WERI-Rb-1 (cell line): ENCODE results near the gene RPL39L.

Experiments
- DNase-seq: peaks from one replicate; pipeline ENCODE4 v3.0.0-alpha.2; 2020
- H3K27ac ChIP-seq: fragments of 250-450 bp; sonication (Bioruptor Pico); 2 replicates; pipeline ENCODE4 v1.5.1; 2020; ENCODE audit warnings: mild to moderate bottlenecking, moderate library complexity
- H3K27me3 ChIP-seq: fragments of 250-450 bp; sonication (Bioruptor Pico); 2 replicates; pipeline ENCODE4 v1.5.1; 2021; ENCODE audit warnings: mild to moderate bottlenecking, low read depth, moderate library complexity; ENCODE audit not compliant: insufficient read depth, severe bottlenecking
- H3K36me3 ChIP-seq: fragments of 250-450 bp; sonication (Bioruptor Pico); 2 replicates; pipeline ENCODE4 v1.5.1; 2020; ENCODE audit warnings: mild to moderate bottlenecking, moderate library complexity
- H3K4me3 ChIP-seq: 2 replicates; pipeline ENCODE4 v1.5.1; 2011; ENCODE audit warnings: low read depth, mild to moderate bottlenecking, control low read depth, low read length
- H3K9me3 ChIP-seq: fragments of 250-450 bp; sonication (Bioruptor Pico); 2 replicates; pipeline ENCODE4 v1.5.1; 2021; ENCODE audit warnings: mild to moderate bottlenecking, moderate library complexity; ENCODE audit not compliant: severe bottlenecking
- TF ChIP-seq, protein P1 (sequence below): IDR thresholded peaks from 2 replicates; pipeline ENCODE4 v1.5.1; 2011; ENCODE audit warnings: low read depth, mild to moderate bottlenecking, control low read depth, inconsistent platforms, low read length

RPL39L gene

DNA sequence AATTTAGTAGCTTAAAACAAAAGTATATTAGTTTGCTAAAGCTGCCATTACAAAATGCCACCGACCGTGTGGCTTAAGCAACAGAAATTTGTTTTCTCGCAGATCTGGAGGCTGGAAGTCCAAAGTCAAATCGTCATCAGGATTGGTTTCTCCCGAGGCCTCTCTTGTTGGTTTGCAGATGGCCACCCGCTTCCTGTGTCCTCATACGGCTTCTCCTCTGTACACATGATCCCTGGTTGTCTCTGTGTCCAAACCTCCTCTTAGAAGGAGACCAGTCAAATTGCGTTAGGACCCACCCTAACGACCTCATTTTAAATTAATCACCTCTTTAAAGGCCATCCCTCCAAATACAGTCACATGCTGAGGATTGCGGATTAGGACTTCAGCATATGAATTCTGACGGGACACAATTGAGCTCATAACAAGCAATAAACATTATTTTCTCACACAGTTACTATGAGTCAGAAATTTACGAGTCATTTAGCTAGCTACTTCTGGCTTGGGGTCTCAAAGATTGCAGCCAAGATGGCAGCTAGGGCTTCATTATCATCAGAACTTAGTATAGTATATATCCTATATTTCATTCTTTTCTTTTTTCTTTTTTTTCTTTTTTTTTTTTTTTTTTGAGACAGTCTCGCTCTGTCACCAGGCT is 58.4 kb downstream of the RPL39L start:
- no peaks in the 10 kb centered on the region for H3K9me3 ChIP-seq
- no peak for DNase-seq
- H3K4me3 ChIP-seq = no peak overlapping the region
- TF ChIP-seq, protein P1, sequence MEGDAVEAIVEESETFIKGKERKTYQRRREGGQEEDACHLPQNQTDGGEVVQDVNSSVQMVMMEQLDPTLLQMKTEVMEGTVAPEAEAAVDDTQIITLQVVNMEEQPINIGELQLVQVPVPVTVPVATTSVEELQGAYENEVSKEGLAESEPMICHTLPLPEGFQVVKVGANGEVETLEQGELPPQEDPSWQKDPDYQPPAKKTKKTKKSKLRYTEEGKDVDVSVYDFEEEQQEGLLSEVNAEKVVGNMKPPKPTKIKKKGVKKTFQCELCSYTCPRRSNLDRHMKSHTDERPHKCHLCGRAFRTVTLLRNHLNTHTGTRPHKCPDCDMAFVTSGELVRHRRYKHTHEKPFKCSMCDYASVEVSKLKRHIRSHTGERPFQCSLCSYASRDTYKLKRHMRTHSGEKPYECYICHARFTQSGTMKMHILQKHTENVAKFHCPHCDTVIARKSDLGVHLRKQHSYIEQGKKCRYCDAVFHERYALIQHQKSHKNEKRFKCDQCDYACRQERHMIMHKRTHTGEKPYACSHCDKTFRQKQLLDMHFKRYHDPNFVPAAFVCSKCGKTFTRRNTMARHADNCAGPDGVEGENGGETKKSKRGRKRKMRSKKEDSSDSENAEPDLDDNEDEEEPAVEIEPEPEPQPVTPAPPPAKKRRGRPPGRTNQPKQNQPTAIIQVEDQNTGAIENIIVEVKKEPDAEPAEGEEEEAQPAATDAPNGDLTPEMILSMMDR = no peak
- no peak overlapping the region for H3K27ac ChIP-seq
- H3K27me3 ChIP-seq = no peaks in the 10 kb centered on the region
- H3K36me3 ChIP-seq = peaks cover 8% of the 10 kb centered on the region

DNA sequence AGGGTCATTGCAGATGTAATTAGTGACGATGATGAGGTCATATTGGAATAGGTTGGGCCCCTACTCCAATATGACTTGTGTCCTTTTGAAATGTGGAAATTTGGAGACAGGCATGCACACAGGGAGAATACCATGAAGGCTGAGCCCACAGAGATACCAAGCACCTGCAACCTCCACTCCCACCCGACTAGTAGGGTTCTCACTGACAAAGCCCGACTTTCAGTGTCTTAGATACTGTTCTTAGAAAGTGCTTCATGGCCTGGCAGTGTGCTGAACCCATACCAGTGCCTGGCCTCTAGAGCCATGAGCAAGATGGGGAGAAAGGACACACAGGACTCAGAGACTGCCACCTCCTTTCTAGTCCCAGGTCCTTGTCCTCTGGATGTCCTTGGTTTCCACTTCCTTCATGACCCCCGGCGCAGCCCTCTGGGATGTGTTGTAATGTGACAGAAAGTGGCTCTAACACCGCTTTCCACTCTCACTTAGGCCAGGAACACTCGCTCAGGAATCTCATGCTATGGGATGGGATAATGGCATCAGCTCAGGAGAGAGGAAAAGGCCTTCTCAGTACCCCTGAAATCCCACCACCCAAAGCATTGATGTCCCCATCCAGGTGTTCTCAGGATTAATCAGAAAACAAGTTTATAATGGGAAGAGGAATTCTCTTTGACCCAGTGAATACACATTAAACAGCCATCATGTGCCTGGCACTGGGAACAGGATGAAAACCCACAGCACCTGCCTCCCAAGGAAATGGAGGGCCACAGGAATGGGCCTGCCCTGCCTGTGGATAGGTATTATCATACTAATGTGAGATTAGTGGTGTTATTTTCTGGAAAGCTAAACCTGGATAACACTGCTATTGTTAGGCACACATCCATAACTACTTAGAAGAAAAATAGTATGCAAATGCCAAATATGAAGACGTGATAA is 59.9 kb downstream of the RPL39L start:
- TF ChIP-seq, protein P1 = no peak
- H3K27me3 ChIP-seq = no peaks in the 10 kb centered on the region
- no peak overlapping the region for H3K27ac ChIP-seq
- H3K36me3 ChIP-seq = peaks cover 18% of the 10 kb centered on the region
- no peaks in the 10 kb centered on the region for H3K9me3 ChIP-seq
- no peak for DNase-seq
- no peak overlapping the region for H3K4me3 ChIP-seq

DNA sequence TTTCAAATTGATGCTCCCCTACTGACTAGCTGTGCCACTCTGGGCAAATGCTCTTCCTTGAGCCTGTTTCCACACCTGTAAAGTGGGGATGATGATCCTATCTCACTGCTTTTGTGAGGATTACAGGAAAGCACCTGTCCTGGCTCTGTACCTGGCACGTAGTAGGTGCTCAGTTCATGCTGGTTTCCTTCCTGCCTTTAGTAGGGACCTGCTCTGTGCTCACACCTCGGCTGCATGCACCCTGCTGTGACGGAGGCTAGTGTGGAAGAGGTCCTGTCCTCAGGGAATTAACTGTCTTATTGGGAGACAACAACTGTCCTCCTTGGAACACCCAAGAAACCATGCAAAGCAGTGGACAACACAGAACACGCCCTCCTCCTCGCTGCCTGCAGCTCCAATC is 61.8 kb downstream of the RPL39L start:
- TF ChIP-seq, protein P1 = no peak
- no peak overlapping the region for H3K27ac ChIP-seq
- H3K27me3 ChIP-seq = no peaks in the 10 kb centered on the region
- H3K9me3 ChIP-seq = no peaks in the 10 kb centered on the region
- peaks cover 18% of the 10 kb centered on the region for H3K36me3 ChIP-seq
- H3K4me3 ChIP-seq = no peak overlapping the region
- DNase-seq = peak; percentile 15

DNA sequence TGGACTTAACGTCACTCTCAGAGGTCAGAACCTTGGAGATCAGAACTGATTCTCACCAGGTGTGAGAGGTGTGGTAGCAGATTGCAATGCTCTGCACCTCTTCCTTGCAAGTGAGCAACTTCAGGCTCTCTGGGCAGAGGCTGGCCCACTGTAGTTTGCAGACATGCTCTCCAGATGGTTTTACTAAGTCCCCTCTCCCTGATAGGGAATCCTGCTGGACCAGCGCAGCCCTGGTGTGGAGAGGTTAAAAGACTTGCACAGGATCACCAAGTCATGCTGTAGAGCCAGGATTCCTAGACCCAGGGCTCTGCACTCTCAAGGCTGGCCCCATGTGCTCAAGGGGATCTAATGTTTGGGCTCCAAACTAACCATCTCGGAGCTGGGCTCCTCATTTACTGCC is 62.2 kb downstream of the RPL39L start:
- H3K9me3 ChIP-seq = no peaks in the 10 kb centered on the region
- no peak overlapping the region for H3K4me3 ChIP-seq
- no peak overlapping the region for H3K27ac ChIP-seq
- no peaks in the 10 kb centered on the region for H3K27me3 ChIP-seq
- no peak for DNase-seq
- peaks cover 18% of the 10 kb centered on the region for H3K36me3 ChIP-seq
- TF ChIP-seq, protein P1 = no peak

DNA sequence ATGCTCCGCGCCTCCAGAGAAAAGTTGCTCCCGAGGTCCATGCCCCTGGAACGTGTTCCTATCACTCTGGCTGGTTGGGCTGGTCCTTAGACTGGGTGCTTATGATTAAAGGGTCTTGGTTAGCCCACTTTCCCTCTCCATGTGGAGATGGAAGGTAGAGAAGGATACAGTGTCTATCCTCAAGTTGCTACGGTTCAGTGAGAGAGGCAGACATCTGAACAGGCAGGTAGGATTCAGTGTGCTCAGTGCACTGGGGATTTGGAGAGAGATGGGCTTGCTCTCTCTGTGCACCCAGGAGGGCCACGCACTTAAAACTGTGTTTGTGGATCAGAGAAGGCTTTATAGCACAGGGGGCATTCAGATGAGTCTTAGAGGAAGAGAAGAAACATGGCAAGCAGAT is 63.0 kb downstream of the RPL39L start:
- Histone ChIP-seq H3K9me3 (no peaks in the 10 kb centered on the region), H3K36me3 (peaks cover 18% of the 10 kb centered on the region), H3K4me3 (no peak overlapping the region), H3K27ac (no peak overlapping the region), H3K27me3 (no peaks in the 10 kb centered on the region)
- TF ChIP-seq, protein P1 = no peak
- DNase-seq = no peak
